ENCODE results near the gene RBMS3. TPM values are rescaled to one million over a fixed set of nuclear protein-coding genes. Genes with fewer than 3 reads are reported as not detected.

The RBMS3 gene
- total RNA-seq, 4 donors from 2014 or later = 116 to 171 (median 152) TPM

GRCh38 chr3:29373131-29373680, 92.3 kb downstream of the RBMS3 start:
- DNase-seq = no peak
- no peaks in the 10 kb centered on the region for H3K27me3 ChIP-seq
- H3K36me3 ChIP-seq = no peaks in the 10 kb centered on the region
- no peaks in the 10 kb centered on the region for H3K9me3 ChIP-seq
- intact Hi-C loops (cut with DNase I) = no loop called here
- no peak for TF ChIP-seq POLR2A (IDR thresholded peaks at IDR 0.05)
- TF ChIP-seq CTCF (IDR thresholded peaks at IDR 0.05) = no peak
- H3K4me1 ChIP-seq = peaks cover 0 to 27% of the 10 kb centered on the region in 2 donors
- no peak overlapping the region for H3K27ac ChIP-seq
- no peak overlapping the region for H3K4me3 ChIP-seq (replicated peaks in 1 of 3)

- Histone ChIP-seq H3K9me3 (no peaks in the 10 kb centered on the region), H3K27ac (no peak overlapping the region)
- intact Hi-C loops (cut with DNase I) = no loop called here
Observed at GRCh38 chr3:29374226-29374625, 93.4 kb downstream of the RBMS3 start.

GRCh38 chr3:29379097-29379496, 98.2 kb downstream of the RBMS3 start:
- DNase-seq = no peak
- intact Hi-C loops (cut with DNase I) = no loop called here
- Histone ChIP-seq H3K27me3 (no peaks in the 10 kb centered on the region), H3K27ac (no peak overlapping the region), H3K4me1 (no peaks in the 10 kb centered on the region), H3K9me3 (no peaks in the 10 kb centered on the region), H3K36me3 (no peaks in the 10 kb centered on the region), H3K4me3 (replicated peaks in 1 of 3) (no peak overlapping the region)
- no peak for TF ChIP-seq CTCF (IDR thresholded peaks at IDR 0.05)
- no peak for TF ChIP-seq POLR2A (IDR thresholded peaks at IDR 0.05)

More at GRCh38 chr3:29374226-29374625, 93.4 kb downstream of the RBMS3 start:
- H3K27me3 ChIP-seq = no peaks in the 10 kb centered on the region
- H3K4me1 ChIP-seq = peaks cover 0 to 21% of the 10 kb centered on the region in 2 donors
- TF ChIP-seq CTCF (IDR thresholded peaks at IDR 0.05) (no peak), POLR2A (IDR thresholded peaks at IDR 0.05) (no peak)
- no peak for DNase-seq
- no peak overlapping the region for H3K4me3 ChIP-seq (replicated peaks in 1 of 3)
- H3K36me3 ChIP-seq = no peaks in the 10 kb centered on the region

- Histone ChIP-seq H3K4me3 (replicated peaks in 1 of 3) (no peak overlapping the region), H3K27ac (no peak overlapping the region), H3K36me3 (no peaks in the 10 kb centered on the region), H3K9me3 (no peaks in the 10 kb centered on the region), H3K4me1 (peaks cover 7 to 19% of the 10 kb centered on the region in 2 donors), H3K27me3 (no peaks in the 10 kb centered on the region)
- TF ChIP-seq POLR2A (IDR thresholded peaks at IDR 0.05) (no peak), CTCF (IDR thresholded peaks at IDR 0.05) (no peak)
- WGBS, 2 donors = 78 to 82% methylated on average over 1 of the region's 1 CpG
- intact Hi-C loops (cut with DNase I) = no loop called here
- no peak for DNase-seq
Observed at GRCh38 chr3:29381595-29381994, 100.7 kb downstream of the RBMS3 start.

GRCh38 chr3:29382409-29382808, 101.5 kb downstream of the RBMS3 start:
- Histone ChIP-seq H3K4me3 (replicated peaks in 1 of 3) (no peak overlapping the region), H3K4me1 (peaks cover 7 to 22% of the 10 kb centered on the region in 2 donors), H3K27ac (no peak overlapping the region), H3K9me3 (no peaks in the 10 kb centered on the region), H3K36me3 (no peaks in the 10 kb centered on the region), H3K27me3 (no peaks in the 10 kb centered on the region)
- TF ChIP-seq POLR2A (IDR thresholded peaks at IDR 0.05) (no peak), CTCF (IDR thresholded peaks at IDR 0.05) (no peak)
- intact Hi-C loops (cut with DNase I) = no loop called here
- 63 to 84% methylated on average over 6 of the region's 6 CpGs for WGBS, 2 donors
- no peak for DNase-seq

Data from thyroid gland (tissue), 4 donors.